Heart left ventricle (tissue), 16 donors: ENCODE data around the gene KIAA1217. TPM values are rescaled to one million over a fixed set of nuclear protein-coding genes. Genes with fewer than 3 reads are reported as not detected.

Experiments used
- ATAC-seq, 4 donors: fragments of 200-7000 bp; cut with Tn5 transposase; one replicate each; pipeline ENCODE4 v1.9.1; 2020 to 2022; ENCODE audit warnings: moderate library complexity in 4 of 4, mild to moderate bottlenecking in 3 of 4, moderate number of reproducible peaks in 1 of 4
- DNase-seq, 5 donors: peaks; one replicate each; pipeline ENCODE4 v3.0.0-alpha.2; 2020
- H3K27ac ChIP-seq, 12 donors: fragments of 200-600 bp; sonication (generic) in 4 of 12; one replicate each; pipeline versions ENCODE4 v1.5.0 to v1.8.0; 2016 to 2022; ENCODE audit warnings: mild to moderate bottlenecking in 2 of 12
- H3K27me3 ChIP-seq, 9 donors: fragments of 200-600 bp; sonication (generic) in 2 of 9; one replicate each; pipeline versions ENCODE4 v1.5.1 to v1.8.0; 2016 to 2022; ENCODE audit warnings: mild to moderate bottlenecking in 3 of 9
- H3K36me3 ChIP-seq, 9 donors: fragments of 200-600 bp; sonication (generic) in 2 of 9; one replicate each; pipeline versions ENCODE4 v1.5.0 to v1.8.0; 2018 to 2022; ENCODE audit warnings: mild to moderate bottlenecking in 2 of 9
- H3K4me1 ChIP-seq, 12 donors: fragments of 200-600 bp; sonication (generic) in 4 of 12; one replicate each; pipeline versions ENCODE4 v1.5.0 to v1.8.0; 2016 to 2022; ENCODE audit warnings: mild to moderate bottlenecking in 3 of 12
- H3K4me3 ChIP-seq, 12 donors: fragments of 200-600 bp; sonication (generic) in 4 of 12; one replicate each; pipeline versions ENCODE4 v1.5.0 to v1.8.0; 2017 to 2022; ENCODE audit warnings: mild to moderate bottlenecking in 9 of 12, moderate library complexity in 4 of 12
- H3K9me3 ChIP-seq, 12 donors: fragments of 200-600 bp; sonication (generic) in 4 of 12; one replicate each; pipeline versions ENCODE4 v1.5.0 to v1.8.0; 2016 to 2022; ENCODE audit warnings: mild to moderate bottlenecking in 1 of 12
- POLR2A ChIP-seq, 2 donors: fragments of 450-650 bp; IDR thresholded peaks; one replicate each; pipeline ENCODE4 v1.6.1; 2017; ENCODE audit warnings: antibody characterized with exemption in 2 of 2, mild to moderate bottlenecking in 2 of 2, moderate library complexity in 2 of 2
- WGBS, 4 donors: extraction: QIAGEN DNeasy Blood & Tissue Kit in 2 of 4; methylation state at CpG; one replicate each; pipeline versions ENCODE4 v1.1.5 to v1.1.7; 2013 to 2018; 5-methylcytosine and 5-hydroxymethylcytosine counted together
- intact Hi-C, 10 donors: fragments of 100-400 bp; cut with DNase I; formaldehyde crosslinking; loops; one replicate each; pipeline versions ENCODE4 v1.11.1 to v1.14.2; 2022
- polyA plus RNA-seq, 2 donors: library from polyadenylated mRNA; stranded (reverse); fragments of 200-250 nt; gene quantifications; one replicate each; pipeline ENCODE4 v1.2.3, GENCODE V29; 2013
- total RNA-seq, 9 donors: library from RNA; depleted of rRNA in 2 of 9; stranded (reverse); fragments of >200 nt in 2 of 9; fragmentation: NEBNext Ultra II Directional in 3 of 9; extraction: Animal tissue kit (Norgen Biotek cat#: 25700) in 3 of 9; gene quantifications; one replicate each; pipeline versions ENCODE4 v1.1.0 to v1.2.4, GENCODE V29; 2016 to 2023
- TF ChIP-seq, protein P1 (sequence below), 12 donors: fragments of 200-600 bp; sonication (generic) in 4 of 12; IDR thresholded peaks; one replicate each; pipeline versions ENCODE4 v1.5.0 to v1.8.0; 2018 to 2022; ENCODE audit warnings: antibody characterized with exemption in 12 of 12, mild to moderate bottlenecking in 5 of 12
- donor health status: ischemic (EF 13 %, LVEDD 7.1; RV severe dilation, severe dysfunction).
- donor health status: healthy with polysubstance abuse.
- donor health status: DM: no; HTN: yes; CAD: no.
- donor health status: DM: no; HTN: no; CAD: no.
- donor health status: ischemic (EF 25% LVEDD 6.9; RV normal size, moderate dysfunction).
- donor health status: ischemic (EF 25% LVEDD 5.7; RV mildly dilated, moderate dysfunction).
- donor health status: healthy.
- donor health status: DM: yes; HTN: yes; CAD: no.
- donor health status: ischemic (EF 35%, LVEDD 5.7; RV mildly dilated, moderate dysfunction).
- donor health status: nonischemic (EF 11% LVEDD 7.7; RV severe dilation, severe dysfunction).
- donor health status: DM: yes; HTN: yes; CAD: no.
- donor health status: PGD.
- donor health status: ischemic (EF 29% LVEDD 5.4; RV normal size, mild dysfunction).
- donor health status: nonischemic (EF 23%, LVEDD 6.1; RV moderate dilation, normal function).

KIAA1217 gene
- total and polyA plus RNA-seq, 11 donors, result 12.7 to 66.7 (median 33.5) TPM

DNA sequence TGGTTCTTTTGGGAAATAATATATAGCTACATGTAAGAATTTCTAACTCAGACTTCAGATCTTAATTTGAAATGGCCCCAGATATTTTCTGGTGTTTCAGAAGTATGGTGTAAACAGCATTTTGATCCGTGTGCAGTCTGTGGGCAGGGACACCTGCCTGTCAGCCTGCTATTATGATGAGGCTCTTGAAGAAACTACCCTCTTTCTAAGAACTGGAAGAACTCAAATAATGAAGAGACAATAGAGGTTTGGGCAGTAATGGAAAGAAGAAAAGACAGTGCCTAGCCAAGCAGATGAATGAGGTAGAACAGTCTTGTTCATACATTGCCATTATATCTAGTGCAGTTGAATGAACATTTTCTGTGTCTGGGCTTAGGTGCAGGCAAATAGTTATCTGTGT, 258.2 kb downstream of the KIAA1217 start:
- Histone ChIP-seq H3K4me3 (peak overlapping the region in 2 of 12 donors; percentile 19 to 26), H3K36me3 (peaks cover 0 to 4% (median 0%) of the 10 kb centered on the region in 9 donors), H3K9me3 (peaks cover 0 to 3% (median 0%) of the 10 kb centered on the region in 12 donors), H3K4me1 (peaks cover 6 to 51% (median 39%) of the 10 kb centered on the region in 12 donors), H3K27ac (no peak overlapping the region), H3K27me3 (no peaks in the 10 kb centered on the region)
- intact Hi-C loops, result no loop called here
- no peak for ATAC-seq
- DNase-seq, result no peak
- WGBS, 4 donors, result 71 to 95% (median 88%) methylated on average over 1 of the region's 1 CpG
- no peak for TF ChIP-seq POLR2A (IDR thresholded peaks at IDR 0.05)
- TF ChIP-seq, protein P1, sequence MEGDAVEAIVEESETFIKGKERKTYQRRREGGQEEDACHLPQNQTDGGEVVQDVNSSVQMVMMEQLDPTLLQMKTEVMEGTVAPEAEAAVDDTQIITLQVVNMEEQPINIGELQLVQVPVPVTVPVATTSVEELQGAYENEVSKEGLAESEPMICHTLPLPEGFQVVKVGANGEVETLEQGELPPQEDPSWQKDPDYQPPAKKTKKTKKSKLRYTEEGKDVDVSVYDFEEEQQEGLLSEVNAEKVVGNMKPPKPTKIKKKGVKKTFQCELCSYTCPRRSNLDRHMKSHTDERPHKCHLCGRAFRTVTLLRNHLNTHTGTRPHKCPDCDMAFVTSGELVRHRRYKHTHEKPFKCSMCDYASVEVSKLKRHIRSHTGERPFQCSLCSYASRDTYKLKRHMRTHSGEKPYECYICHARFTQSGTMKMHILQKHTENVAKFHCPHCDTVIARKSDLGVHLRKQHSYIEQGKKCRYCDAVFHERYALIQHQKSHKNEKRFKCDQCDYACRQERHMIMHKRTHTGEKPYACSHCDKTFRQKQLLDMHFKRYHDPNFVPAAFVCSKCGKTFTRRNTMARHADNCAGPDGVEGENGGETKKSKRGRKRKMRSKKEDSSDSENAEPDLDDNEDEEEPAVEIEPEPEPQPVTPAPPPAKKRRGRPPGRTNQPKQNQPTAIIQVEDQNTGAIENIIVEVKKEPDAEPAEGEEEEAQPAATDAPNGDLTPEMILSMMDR (IDR thresholded peaks at IDR 0.05), result no peak

DNA sequence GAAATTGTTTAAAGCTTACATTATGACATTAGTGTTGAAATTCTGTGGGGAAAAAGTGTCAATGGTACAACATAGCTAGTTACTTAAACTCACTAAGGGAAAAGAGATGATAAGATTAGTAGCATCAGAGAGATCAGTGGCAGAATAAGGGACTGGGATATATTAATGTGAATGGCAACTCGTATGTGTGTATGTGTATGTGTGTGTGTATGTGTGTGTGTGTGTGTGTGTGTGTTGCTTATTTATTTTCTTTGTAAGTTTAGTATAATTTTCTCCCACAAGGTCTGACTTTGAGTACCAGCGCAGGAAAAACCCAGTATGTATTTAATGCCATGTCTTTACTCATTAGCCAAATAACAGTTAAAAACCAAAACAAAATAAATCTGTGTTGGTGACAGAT, 258.7 kb downstream of the KIAA1217 start:
- H3K4me1 ChIP-seq, result peaks cover 6 to 46% (median 36%) of the 10 kb centered on the region in 12 donors
- H3K4me3 ChIP-seq, result peak overlapping the region in 1 of 12 donors; percentile 19
- H3K27me3 ChIP-seq, result no peaks in the 10 kb centered on the region
- WGBS, 4 donors, result 84 to 93% (median 89%) methylated on average over 2 of the region's 2 CpGs
- peaks cover 0 to 8% (median 0%) of the 10 kb centered on the region in 9 donors for H3K36me3 ChIP-seq
- TF ChIP-seq POLR2A (IDR thresholded peaks at IDR 0.05), result no peak
- TF ChIP-seq, protein P1 (IDR thresholded peaks at IDR 0.05), result no peak
- intact Hi-C loops, result no loop called here
- no peak for ATAC-seq
- no peak for DNase-seq
- H3K27ac ChIP-seq, result no peak overlapping the region
- peaks cover 0 to 7% (median 0%) of the 10 kb centered on the region in 12 donors for H3K9me3 ChIP-seq

DNA sequence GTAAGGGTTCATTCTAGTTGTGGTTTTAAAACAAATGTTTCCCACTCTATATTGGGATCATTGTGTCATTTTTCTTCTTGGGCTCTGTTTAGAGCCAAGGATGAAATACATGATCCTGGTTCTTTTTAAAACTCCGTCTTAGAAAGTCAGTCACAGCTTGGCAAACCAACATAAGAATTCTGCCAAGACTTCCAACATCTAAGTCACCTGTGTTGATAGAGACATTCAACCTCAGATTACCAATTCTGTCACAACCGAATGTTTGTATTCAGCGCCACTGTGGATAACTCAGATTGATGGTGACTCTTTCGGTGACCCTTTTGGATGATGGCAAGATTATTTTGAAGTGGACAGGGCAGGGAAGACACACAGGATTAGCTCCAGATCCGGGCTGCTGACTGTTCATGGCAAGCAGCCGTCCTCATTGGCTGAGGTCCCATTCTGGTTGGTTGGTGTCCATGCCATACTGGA, 259.4 kb downstream of the KIAA1217 start:
- ATAC-seq (peak; percentile 42 to 65 (median 50)), DNase-seq (peak in 2 of 5 donors; percentile 37 to 40)
- WGBS, 4 donors, result 42 to 60% (median 53%) methylated on average over 6 of the region's 6 CpGs
- H3K9me3 ChIP-seq, result peaks cover 0 to 13% (median 0%) of the 10 kb centered on the region in 12 donors
- peaks cover 6 to 40% (median 29%) of the 10 kb centered on the region in 12 donors for H3K4me1 ChIP-seq
- H3K27me3 ChIP-seq, result no peaks in the 10 kb centered on the region
- TF ChIP-seq POLR2A (IDR thresholded peaks at IDR 0.05), result no peak
- TF ChIP-seq, protein P1 (IDR thresholded peaks at IDR 0.05), result no peak
- H3K36me3 ChIP-seq, result peaks cover 0 to 15% (median 4%) of the 10 kb centered on the region in 9 donors
- H3K4me3 ChIP-seq, result no peak overlapping the region
- H3K27ac ChIP-seq, result no peak overlapping the region
- intact Hi-C loops, result no loop called here

DNA sequence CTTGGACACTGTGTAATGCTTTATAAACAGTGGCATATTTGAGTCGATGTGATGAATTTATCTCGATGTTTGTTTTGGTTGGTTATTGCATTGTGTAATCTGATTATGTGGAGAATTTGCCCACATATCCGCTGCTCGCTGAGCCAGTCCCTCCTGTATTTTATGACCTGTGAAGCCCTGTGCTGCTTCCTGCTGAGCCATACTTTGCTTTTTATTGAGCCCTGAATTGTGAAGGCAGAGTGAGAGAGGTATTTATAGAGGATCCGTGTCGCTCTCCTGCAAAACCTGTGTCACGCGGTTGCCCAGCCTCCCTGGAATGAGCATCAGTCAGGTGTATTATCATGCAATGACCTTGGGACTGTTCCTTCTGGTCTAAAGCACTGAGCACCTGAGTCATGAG, 261.1 kb downstream of the KIAA1217 start:
- peaks cover 0 to 23% (median 13%) of the 10 kb centered on the region in 12 donors for H3K4me1 ChIP-seq
- H3K9me3 ChIP-seq, result peaks cover 0 to 13% (median 0%) of the 10 kb centered on the region in 12 donors
- no peak overlapping the region for H3K4me3 ChIP-seq
- no peak overlapping the region for H3K27ac ChIP-seq
- TF ChIP-seq, protein P1 (IDR thresholded peaks at IDR 0.05), result no peak
- no peak for TF ChIP-seq POLR2A (IDR thresholded peaks at IDR 0.05)
- DNase-seq, result no peak
- no peak for ATAC-seq
- WGBS, 4 donors, result 94 to 96% (median 95%) methylated on average over 8 of the region's 8 CpGs
- intact Hi-C loops, result no loop called here
- H3K27me3 ChIP-seq, result no peaks in the 10 kb centered on the region
- H3K36me3 ChIP-seq, result peaks cover 0 to 32% (median 19%) of the 10 kb centered on the region in 9 donors
